Karpas-422 (cell line): ENCODE data around the gene OVOL1. TPM values are rescaled to one million over a fixed set of nuclear protein-coding genes. Genes with fewer than 3 reads are reported as not detected.

ENCODE experiments used
- DNase-seq: peaks from one replicate; pipeline ENCODE4 v3.0.0-alpha.2; 2015
- H2AFZ ChIP-seq: fragments of 200-600 bp; sonication (generic); 2 replicates; pipeline ENCODE4 v1.6.1; 2014; ENCODE audit warnings: antibody characterized with exemption, low read length, mixed read lengths
- H3K27ac ChIP-seq: fragments of 200-600 bp; sonication (generic); 2 replicates; pipeline ENCODE4 v1.5.1; 2014; ENCODE audit warnings: mild to moderate bottlenecking, low read length, moderate library complexity
- H3K27me3 ChIP-seq: fragments of 200-600 bp; sonication (generic); 2 replicates; pipeline ENCODE4 v1.6.1; 2014; ENCODE audit warnings: low read length, mixed read lengths
- H3K36me3 ChIP-seq: fragments of 200-600 bp; sonication (generic); 2 replicates; pipeline ENCODE4 v1.6.1; 2014; ENCODE audit warnings: low read length, mixed read lengths; ENCODE audit not compliant: insufficient read depth
- H3K4me1 ChIP-seq: fragments of 200-600 bp; sonication (generic); 2 replicates; pipeline ENCODE4 v1.6.1; 2014; ENCODE audit warnings: mild to moderate bottlenecking, low read length, mixed read lengths
- H3K4me2 ChIP-seq: fragments of 200-600 bp; sonication (generic); 2 replicates; pipeline ENCODE4 v1.6.1; 2014; ENCODE audit warnings: low read length, low read depth, mild to moderate bottlenecking; ENCODE audit not compliant: poor library complexity, severe bottlenecking
- H3K4me3 ChIP-seq: fragments of 200-600 bp; sonication (generic); 2 replicates; pipeline ENCODE4 v1.5.1; 2014; ENCODE audit warnings: mild to moderate bottlenecking, antibody characterized with exemption, low read length, mixed read lengths
- H3K79me2 ChIP-seq: fragments of 200-600 bp; sonication (generic); 2 replicates; pipeline ENCODE4 v1.6.1; 2014; ENCODE audit warnings: mild to moderate bottlenecking, low read length, mixed read lengths
- H3K9ac ChIP-seq: fragments of 200-600 bp; sonication (generic); 2 replicates; pipeline ENCODE4 v1.6.0; 2014; ENCODE audit warnings: low read length
- H3K9me2 ChIP-seq: fragments of 200-600 bp; sonication (generic), shearing (Covaris generic); replicated peaks from 2 replicates; pipeline ENCODE4 v1.6.0; 2014; ENCODE audit warnings: mild to moderate bottlenecking, low read length, moderate library complexity; ENCODE audit not compliant: insufficient read depth
- H3K9me3 ChIP-seq: fragments of 300-700, 200-600 bp; sonication (generic); 2 replicates; pipeline ENCODE4 v1.6.1; 2014; ENCODE audit warnings: low read length, mixed read lengths
- H4K20me1 ChIP-seq: fragments of 200-600 bp; sonication (generic); 2 replicates; pipeline ENCODE4 v1.6.1; 2014; ENCODE audit warnings: mild to moderate bottlenecking, antibody characterized with exemption, low read length, low read depth; ENCODE audit not compliant: insufficient read depth
- total RNA-seq: library from RNA; depleted of rRNA; stranded (reverse); fragments of >200 nt; shearing (Covaris generic); gene quantifications from 2 replicates; pipeline ENCODE4 v1.2.3, GENCODE V29; 2014; ENCODE audit warnings: low replicate concordance

Gene OVOL1
- total RNA-seq, 1 experiment from 2014 or later = not detected

DNA sequence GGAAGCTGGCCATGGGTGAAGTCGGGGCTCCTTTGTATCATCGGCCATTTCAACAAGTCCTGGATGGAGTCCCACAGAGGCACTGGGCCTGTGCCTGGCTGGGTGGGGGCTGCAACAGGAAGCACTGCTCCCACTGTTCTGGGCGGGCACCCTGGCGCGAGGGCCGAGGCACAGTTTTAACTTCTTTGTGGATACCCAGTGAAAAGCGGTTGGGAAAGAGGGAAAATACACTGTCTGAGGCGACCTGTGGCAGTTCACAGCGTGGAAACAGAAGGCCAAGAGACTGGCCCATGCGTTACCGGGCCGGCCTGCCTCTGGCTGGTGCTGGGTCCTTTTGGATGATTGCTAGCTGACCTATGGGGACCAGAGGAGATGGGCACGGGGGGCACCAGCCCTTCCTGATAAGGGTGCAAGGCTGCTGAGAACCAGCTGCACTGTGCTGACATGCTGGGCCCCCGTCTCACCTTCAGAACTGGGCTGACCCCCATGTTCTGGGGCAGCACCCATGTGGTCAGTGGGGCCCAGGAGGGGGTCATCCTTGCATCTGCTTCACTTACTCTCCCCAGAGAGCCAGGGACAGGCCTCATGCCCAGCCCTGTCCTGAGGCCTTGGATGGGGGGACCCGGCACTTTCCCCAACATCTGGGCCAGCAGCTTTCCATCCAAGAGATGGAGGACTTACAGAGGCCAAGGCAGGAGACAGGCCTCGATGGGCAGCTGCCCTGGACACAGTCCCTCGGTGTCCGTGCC lies 4.2 kb downstream of the OVOL1 start:
- Histone ChIP-seq H3K9me2 (no peaks in the 10 kb centered on the region), H3K9ac (peak overlapping the region; percentile 24; the same call in 1 of the 2 replicates), H2AFZ (peak overlapping the region; percentile 18; the same call in 1 of the 2 replicates), H3K27ac (no peak overlapping the region), H3K4me2 (no peak overlapping the region), H3K9me3 (no peaks in the 10 kb centered on the region), H3K4me3 (no peak overlapping the region), H4K20me1 (no peaks in the 10 kb centered on the region), H3K79me2 (no peaks in the 10 kb centered on the region), H3K36me3 (no peaks in the 10 kb centered on the region), H3K27me3 (no peaks in the 10 kb centered on the region), H3K4me1 (peaks cover 15% of the 10 kb centered on the region)
- DNase-seq = no peak

DNA sequence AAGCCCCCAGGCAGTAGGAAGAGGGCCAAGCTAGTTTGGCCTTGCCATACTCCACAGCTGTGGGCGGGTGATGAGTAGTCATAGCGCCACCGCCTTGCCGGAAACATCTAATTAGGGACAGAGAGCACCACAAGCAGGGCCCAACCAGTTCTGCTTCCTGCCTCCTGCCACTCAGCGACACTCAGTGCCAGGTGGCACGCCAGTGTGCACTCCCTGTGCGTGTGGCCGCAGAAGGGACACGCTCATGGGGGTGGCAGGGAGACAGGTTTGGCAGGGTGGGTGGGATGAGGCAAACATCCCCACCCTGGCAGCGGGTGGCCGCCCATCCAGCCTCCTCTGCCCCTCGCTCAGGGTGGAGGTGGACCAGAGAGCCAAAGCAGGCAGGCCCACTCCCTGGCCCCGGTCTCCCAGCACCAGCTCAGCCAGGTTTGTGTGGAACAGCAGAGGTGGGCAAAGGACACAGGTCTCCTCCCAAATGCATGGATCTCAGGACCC lies 4.9 kb downstream of the OVOL1 start:
- Histone ChIP-seq H3K4me1 (peaks cover 15% of the 10 kb centered on the region), H4K20me1 (no peaks in the 10 kb centered on the region), H3K9me2 (no peaks in the 10 kb centered on the region), H3K36me3 (no peaks in the 10 kb centered on the region), H3K4me3 (no peak overlapping the region), H3K27ac (no peak overlapping the region), H3K27me3 (no peaks in the 10 kb centered on the region), H3K9me3 (no peaks in the 10 kb centered on the region), H3K9ac (0 out of 2 replicates have a peak overlapping the region, but pooled peaks have one; percentile 27), H3K79me2 (no peaks in the 10 kb centered on the region), H2AFZ (peak overlapping the region; percentile 18; the same call in 1 of the 2 replicates), H3K4me2 (no peak overlapping the region)
- DNase-seq = peak; percentile 77

DNA sequence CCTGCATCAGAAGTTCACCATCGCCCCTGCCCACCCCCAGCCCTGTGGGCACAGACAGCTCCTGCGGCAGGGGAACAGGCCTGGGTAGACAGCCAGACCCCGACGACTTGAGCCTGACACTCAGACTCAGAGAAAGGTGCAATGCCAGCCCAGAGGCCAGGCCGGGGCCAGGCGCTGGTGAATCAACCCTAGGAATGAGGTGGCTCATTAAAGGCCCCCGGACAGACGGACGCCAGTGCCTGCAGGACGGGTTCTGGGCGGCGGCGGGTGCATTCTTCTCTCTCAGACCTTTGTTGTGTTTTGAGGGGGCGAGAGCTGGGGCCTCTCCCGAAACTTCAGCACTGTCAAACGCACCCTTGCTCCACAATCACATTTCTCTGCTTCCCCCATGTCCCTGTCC lies 5.6 kb downstream of the OVOL1 start:
- Histone ChIP-seq H3K9ac (no peak overlapping the region), H3K9me2 (no peaks in the 10 kb centered on the region), H3K27me3 (no peaks in the 10 kb centered on the region), H4K20me1 (no peaks in the 10 kb centered on the region), H3K4me3 (no peak overlapping the region), H3K9me3 (no peaks in the 10 kb centered on the region), H3K4me1 (peaks cover 15% of the 10 kb centered on the region), H3K27ac (no peak overlapping the region), H3K4me2 (no peak overlapping the region), H3K79me2 (no peaks in the 10 kb centered on the region), H2AFZ (no peak overlapping the region), H3K36me3 (no peaks in the 10 kb centered on the region)
- DNase-seq = no peak

DNA sequence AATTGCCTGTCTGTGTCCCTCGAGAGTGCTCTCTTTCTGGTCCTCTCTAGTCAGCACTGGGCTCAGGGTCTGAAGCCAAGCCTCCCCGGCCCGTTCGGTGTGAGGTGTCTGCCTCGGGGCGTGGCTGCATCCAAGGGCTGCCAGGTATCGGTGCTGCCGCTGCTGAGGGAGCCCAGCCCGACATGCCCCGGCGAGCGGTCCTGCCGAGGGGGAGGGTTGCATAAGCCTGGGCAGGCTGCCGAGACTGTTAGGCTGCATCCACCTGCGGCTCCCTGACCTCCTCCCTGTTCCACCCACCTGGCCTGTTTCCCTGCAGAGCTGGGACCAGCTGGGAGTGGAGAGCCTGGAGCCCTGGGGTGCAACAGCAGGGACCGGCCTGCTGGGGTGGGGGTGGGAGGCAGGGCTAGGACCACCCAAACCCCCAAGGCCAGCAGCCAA lies 6.3 kb downstream of the OVOL1 start:
- peaks cover 14% of the 10 kb centered on the region for H3K4me1 ChIP-seq
- no peak overlapping the region for H3K4me2 ChIP-seq
- no peak overlapping the region for H3K9ac ChIP-seq
- H3K9me2 ChIP-seq = no peaks in the 10 kb centered on the region
- DNase-seq = no peak
- no peaks in the 10 kb centered on the region for H3K36me3 ChIP-seq
- no peak overlapping the region for H2AFZ ChIP-seq
- H3K4me3 ChIP-seq = no peak overlapping the region
- H3K27me3 ChIP-seq = no peaks in the 10 kb centered on the region
- H4K20me1 ChIP-seq = no peaks in the 10 kb centered on the region
- H3K79me2 ChIP-seq = no peaks in the 10 kb centered on the region
- no peaks in the 10 kb centered on the region for H3K9me3 ChIP-seq
- H3K27ac ChIP-seq = no peak overlapping the region

DNA sequence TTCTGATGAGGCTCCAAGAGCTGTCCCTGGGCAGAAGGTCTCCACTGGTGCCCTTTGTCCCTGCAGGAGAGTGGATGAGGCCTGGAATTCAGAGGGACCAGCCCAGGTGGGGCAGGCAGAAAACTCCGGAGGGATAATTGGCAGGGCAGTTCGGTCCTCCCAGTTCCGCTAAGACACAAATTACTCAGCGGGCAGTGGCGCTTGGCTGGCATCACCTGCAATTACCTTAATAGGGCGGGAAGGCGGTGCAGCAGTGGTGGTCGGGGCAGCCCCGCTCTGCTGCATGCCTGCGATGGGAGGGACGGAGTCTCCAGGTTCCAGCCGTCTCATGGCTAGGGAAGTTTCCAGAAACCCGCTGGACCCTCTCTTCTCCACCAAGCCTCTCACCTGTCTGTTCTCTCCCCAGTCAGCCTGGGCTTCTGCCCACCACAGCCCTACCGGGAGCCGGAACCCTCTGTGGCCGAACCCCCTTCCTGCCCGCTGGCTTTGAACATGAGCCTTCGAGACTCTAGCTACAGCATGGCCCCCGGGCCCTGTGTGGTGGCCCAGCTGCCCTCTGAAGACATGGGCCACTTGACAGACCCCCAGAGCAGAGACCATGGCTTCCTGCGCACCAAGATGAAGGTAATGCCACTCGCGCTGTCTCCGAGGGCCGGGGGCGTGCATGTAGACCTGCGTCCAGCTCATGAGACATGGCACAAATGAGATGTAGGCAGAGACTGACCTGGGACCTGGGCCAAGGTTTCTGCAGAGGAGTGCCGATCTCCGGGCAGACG lies 7.0 kb downstream of the OVOL1 start:
- no peak for DNase-seq
- H3K4me1 ChIP-seq = peaks cover 10% of the 10 kb centered on the region
- H3K27me3 ChIP-seq = no peaks in the 10 kb centered on the region
- no peak overlapping the region for H3K27ac ChIP-seq
- no peaks in the 10 kb centered on the region for H3K9me3 ChIP-seq
- no peak overlapping the region for H2AFZ ChIP-seq
- no peaks in the 10 kb centered on the region for H3K36me3 ChIP-seq
- H3K4me3 ChIP-seq = no peak overlapping the region
- H3K9ac ChIP-seq = no peak overlapping the region
- no peaks in the 10 kb centered on the region for H4K20me1 ChIP-seq
- H3K79me2 ChIP-seq = no peaks in the 10 kb centered on the region
- no peak overlapping the region for H3K4me2 ChIP-seq
- no peaks in the 10 kb centered on the region for H3K9me2 ChIP-seq

DNA sequence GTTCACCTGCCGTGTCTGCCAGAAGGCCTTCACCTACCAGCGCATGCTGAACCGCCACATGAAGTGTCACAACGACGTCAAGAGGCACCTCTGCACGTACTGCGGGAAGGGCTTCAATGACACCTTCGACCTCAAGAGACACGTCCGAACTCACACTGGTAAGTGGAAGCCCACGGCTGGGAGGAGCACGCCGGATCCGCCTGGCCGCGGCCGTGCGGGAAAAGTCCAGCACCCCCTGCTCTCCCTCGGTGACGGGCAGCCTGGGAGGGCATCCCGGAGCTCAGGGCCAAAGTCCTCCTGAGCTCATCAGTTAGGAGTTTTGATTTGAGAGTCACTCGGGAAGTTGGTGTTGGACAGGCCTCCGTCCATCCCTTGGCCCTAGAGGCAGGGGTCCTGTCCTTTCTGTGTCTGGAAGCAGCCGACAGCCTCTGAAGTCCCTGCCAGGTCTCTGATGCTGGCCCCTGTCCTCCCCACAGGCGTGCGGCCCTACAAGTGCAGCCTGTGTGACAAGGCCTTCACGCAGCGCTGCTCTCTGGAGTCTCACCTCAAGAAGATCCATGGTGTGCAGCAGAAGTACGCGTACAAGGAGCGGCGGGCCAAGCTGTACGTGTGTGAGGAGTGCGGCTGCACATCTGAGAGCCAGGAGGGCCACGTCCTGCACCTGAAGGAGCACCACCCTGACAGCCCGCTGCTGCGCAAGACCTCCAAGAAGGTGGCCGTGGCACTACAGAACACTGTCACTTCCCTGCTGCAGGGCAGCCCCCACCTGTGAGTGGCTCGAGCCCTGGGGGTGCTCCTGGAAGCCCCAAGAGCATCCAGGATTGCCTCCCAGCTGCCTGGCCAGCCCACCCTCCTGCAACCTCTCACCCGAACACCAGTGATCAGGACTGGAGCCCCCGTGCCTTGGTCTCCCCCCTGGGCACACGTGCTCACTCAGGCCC lies 8.0 kb downstream of the OVOL1 start:
- no peaks in the 10 kb centered on the region for H4K20me1 ChIP-seq
- no peak overlapping the region for H3K4me2 ChIP-seq
- no peaks in the 10 kb centered on the region for H3K79me2 ChIP-seq
- H3K9me2 ChIP-seq = no peaks in the 10 kb centered on the region
- H3K36me3 ChIP-seq = no peaks in the 10 kb centered on the region
- no peak for DNase-seq
- no peak overlapping the region for H3K4me3 ChIP-seq
- no peak overlapping the region for H3K27ac ChIP-seq
- H3K9me3 ChIP-seq = no peaks in the 10 kb centered on the region
- H3K4me1 ChIP-seq = peaks cover 10% of the 10 kb centered on the region
- no peaks in the 10 kb centered on the region for H3K27me3 ChIP-seq
- H2AFZ ChIP-seq = no peak overlapping the region
- H3K9ac ChIP-seq = no peak overlapping the region

DNA sequence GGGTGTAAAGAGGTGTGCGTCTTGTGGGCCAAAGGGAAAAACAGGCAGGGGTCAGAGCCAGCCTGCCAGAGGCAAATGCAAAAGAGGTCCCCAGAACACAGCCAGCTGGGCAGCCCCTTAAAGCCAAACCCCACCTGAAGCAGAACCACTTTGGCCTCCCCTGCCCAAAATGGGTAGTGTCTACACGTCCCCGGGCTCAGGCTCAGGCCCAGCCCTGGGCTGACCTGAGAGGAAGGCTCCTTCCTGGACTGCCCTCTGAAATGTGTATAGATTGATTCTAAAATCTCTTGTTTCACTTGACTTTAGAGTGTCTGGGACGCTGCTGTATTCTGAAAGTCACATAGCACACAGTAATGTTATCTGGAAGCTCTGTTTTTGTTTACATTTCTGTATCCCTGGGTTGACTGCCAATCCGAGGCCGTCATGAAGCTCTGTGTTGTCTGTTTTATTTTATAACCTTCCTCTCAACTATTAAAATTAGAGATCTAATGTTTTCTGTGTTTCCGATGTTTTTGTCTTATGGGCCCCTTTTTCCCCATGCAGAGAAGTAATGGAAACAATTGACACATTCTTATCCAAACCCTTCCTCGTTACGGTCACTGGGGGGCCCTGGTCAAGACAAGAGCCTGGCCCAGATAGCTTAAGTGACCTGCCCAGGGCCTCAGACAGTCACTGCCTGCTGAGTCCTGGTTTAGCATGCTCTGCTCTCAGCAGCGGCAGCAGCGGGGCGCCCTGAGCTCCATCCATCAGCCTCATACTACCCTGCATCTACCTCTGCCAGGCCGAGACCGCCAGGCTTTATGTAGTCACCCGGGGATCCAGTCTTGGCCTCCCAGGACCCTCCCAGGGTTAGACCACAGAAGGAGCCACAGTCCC lies 10.1 kb downstream of the OVOL1 start:
- Histone ChIP-seq H3K36me3 (no peaks in the 10 kb centered on the region), H4K20me1 (no peaks in the 10 kb centered on the region), H3K79me2 (no peaks in the 10 kb centered on the region), H2AFZ (no peak overlapping the region), H3K9ac (no peak overlapping the region), H3K9me2 (no peaks in the 10 kb centered on the region), H3K9me3 (no peaks in the 10 kb centered on the region), H3K4me1 (peaks cover 2% of the 10 kb centered on the region), H3K27me3 (no peaks in the 10 kb centered on the region), H3K27ac (no peak overlapping the region), H3K4me2 (no peak overlapping the region), H3K4me3 (no peak overlapping the region)
- no peak for DNase-seq
